MCF 10A (cell line): ENCODE results near the gene IGSF22. TPM values are rescaled to one million over a fixed set of nuclear protein-coding genes. Genes with fewer than 3 reads are reported as not detected.
A peak's percentile ranks its signal among the peaks of the same experiment; 100 is the strongest.

Source experiments
- BruUV-seq: library from RNA; stranded (reverse); fragments of 400-500 nt; replicated peaks from 2 replicates; lab custom pipeline; 2021; lab: Mats Ljungman, UMichigan
- CTCF ChIA-PET: fragments of 300-600 bp; sonication (Branson Sonifier 250); formaldehyde crosslinking; extraction: SDS; loops from one replicate; lab custom pipeline; 2021; ENCODE audit warnings: antibody characterized with exemption, inconsistent platforms; lab: Yijun Ruan, JAX
- POLR2A ChIA-PET: fragments of 300-600, 350-650 bp; sonication (Branson Sonifier 250); formaldehyde crosslinking; extraction: SDS; loops from one replicate; lab custom pipeline; 2020; ENCODE audit warnings: antibody characterized with exemption, inconsistent platforms; lab: Yijun Ruan, JAX
- DNase-seq: peaks from one replicate; pipeline ENCODE4 v3.0.0-alpha.2; 2018; ENCODE audit not compliant: unreplicated experiment
- H3K27ac Mint-ChIP-seq: one replicate; pipeline ENCODE4 v1.8.0; 2022; ENCODE audit warnings: mild to moderate bottlenecking, low read depth, mixed read lengths; ENCODE audit not compliant: unreplicated experiment
- H3K27me3 Mint-ChIP-seq: one replicate; pipeline ENCODE4 v1.8.0; 2022; ENCODE audit warnings: mixed read lengths; ENCODE audit not compliant: insufficient read depth, unreplicated experiment
- H3K36me3 Mint-ChIP-seq: one replicate; pipeline ENCODE4 v1.8.0; 2022; ENCODE audit warnings: mild to moderate bottlenecking, moderate library complexity, mixed read lengths; ENCODE audit not compliant: insufficient read depth, unreplicated experiment
- H3K4me1 Mint-ChIP-seq: one replicate; pipeline ENCODE4 v1.8.0; 2022; ENCODE audit warnings: mixed read lengths; ENCODE audit not compliant: insufficient read depth, unreplicated experiment
- H3K4me3 Mint-ChIP-seq: one replicate; pipeline ENCODE4 v1.8.0; 2022; ENCODE audit warnings: mild to moderate bottlenecking, moderate library complexity, mixed read lengths; ENCODE audit not compliant: unreplicated experiment
- H3K9me3 Mint-ChIP-seq: one replicate; pipeline ENCODE4 v1.8.0; 2022; ENCODE audit warnings: mixed read lengths; ENCODE audit not compliant: unreplicated experiment
- intact Hi-C: fragments of 100-400 bp; cut with micrococcal nuclease; formaldehyde crosslinking; loops from 2 replicates; pipeline ENCODE4 v1.14.1; 2022
- total RNA-seq: library from RNA; stranded (reverse); gene quantifications from 2 replicates; pipeline ENCODE4 v1.2.3, GENCODE V29; 2022
- TF ChIP-seq, protein P1 (sequence below): fragments of 200-600 bp; IDR thresholded peaks from one replicate; pipeline ENCODE4 v1.8.0; 2022; ENCODE audit warnings: antibody characterized with exemption, mild to moderate bottlenecking; ENCODE audit not compliant: unreplicated experiment

Gene IGSF22
- total RNA-seq, 1 experiment from 2014 or later, result not detected

GRCh38 chr11:18722293-18722637 lies 3.7 kb downstream of the IGSF22 start:
- no TSS peak for BruUV-seq
- ChIA-PET CTCF (interaction anchor here (0.6 to 3.1 kb wide), 5 partner anchors 9 to 1376 kb away, joined by 3 to 30 read pairs (median 3); no protein-coding TSS in a partner anchor), POLR2A (no interaction called here)
- no peak overlapping the region for H3K4me3 Mint-ChIP-seq
- no peaks in the 10 kb centered on the region for H3K9me3 Mint-ChIP-seq
- H3K36me3 Mint-ChIP-seq, result peaks cover 6% of the 10 kb centered on the region
- H3K27ac Mint-ChIP-seq, result no peak overlapping the region
- no peaks in the 10 kb centered on the region for H3K4me1 Mint-ChIP-seq
- intact Hi-C loops, result no loop called here
- TF ChIP-seq, protein P1, sequence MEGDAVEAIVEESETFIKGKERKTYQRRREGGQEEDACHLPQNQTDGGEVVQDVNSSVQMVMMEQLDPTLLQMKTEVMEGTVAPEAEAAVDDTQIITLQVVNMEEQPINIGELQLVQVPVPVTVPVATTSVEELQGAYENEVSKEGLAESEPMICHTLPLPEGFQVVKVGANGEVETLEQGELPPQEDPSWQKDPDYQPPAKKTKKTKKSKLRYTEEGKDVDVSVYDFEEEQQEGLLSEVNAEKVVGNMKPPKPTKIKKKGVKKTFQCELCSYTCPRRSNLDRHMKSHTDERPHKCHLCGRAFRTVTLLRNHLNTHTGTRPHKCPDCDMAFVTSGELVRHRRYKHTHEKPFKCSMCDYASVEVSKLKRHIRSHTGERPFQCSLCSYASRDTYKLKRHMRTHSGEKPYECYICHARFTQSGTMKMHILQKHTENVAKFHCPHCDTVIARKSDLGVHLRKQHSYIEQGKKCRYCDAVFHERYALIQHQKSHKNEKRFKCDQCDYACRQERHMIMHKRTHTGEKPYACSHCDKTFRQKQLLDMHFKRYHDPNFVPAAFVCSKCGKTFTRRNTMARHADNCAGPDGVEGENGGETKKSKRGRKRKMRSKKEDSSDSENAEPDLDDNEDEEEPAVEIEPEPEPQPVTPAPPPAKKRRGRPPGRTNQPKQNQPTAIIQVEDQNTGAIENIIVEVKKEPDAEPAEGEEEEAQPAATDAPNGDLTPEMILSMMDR, result no peak
- DNase-seq, result no peak
- H3K27me3 Mint-ChIP-seq, result peaks cover 27% of the 10 kb centered on the region

- peak overlapping the region; percentile 64 for H3K4me3 Mint-ChIP-seq
- CTCF ChIA-PET, result interaction anchor here (0.6 to 3.1 kb wide), 7 partner anchors 9 to 1377 kb away, joined by 3 to 30 read pairs (median 3); no protein-coding TSS in a partner anchor
- peaks cover 6% of the 10 kb centered on the region for H3K36me3 Mint-ChIP-seq
- H3K27me3 Mint-ChIP-seq, result peaks cover 30% of the 10 kb centered on the region
- POLR2A ChIA-PET, result no interaction called here
- no peak overlapping the region for H3K27ac Mint-ChIP-seq
- intact Hi-C loops, result no loop called here
- TF ChIP-seq, protein P1, result peak; percentile 58
- no peaks in the 10 kb centered on the region for H3K4me1 Mint-ChIP-seq
- DNase-seq, result peak; percentile 37
- BruUV-seq, result no TSS peak
- no peaks in the 10 kb centered on the region for H3K9me3 Mint-ChIP-seq
Measured at GRCh38 chr11:18721561-18722292, 4.3 kb downstream of the IGSF22 start.

DNA sequence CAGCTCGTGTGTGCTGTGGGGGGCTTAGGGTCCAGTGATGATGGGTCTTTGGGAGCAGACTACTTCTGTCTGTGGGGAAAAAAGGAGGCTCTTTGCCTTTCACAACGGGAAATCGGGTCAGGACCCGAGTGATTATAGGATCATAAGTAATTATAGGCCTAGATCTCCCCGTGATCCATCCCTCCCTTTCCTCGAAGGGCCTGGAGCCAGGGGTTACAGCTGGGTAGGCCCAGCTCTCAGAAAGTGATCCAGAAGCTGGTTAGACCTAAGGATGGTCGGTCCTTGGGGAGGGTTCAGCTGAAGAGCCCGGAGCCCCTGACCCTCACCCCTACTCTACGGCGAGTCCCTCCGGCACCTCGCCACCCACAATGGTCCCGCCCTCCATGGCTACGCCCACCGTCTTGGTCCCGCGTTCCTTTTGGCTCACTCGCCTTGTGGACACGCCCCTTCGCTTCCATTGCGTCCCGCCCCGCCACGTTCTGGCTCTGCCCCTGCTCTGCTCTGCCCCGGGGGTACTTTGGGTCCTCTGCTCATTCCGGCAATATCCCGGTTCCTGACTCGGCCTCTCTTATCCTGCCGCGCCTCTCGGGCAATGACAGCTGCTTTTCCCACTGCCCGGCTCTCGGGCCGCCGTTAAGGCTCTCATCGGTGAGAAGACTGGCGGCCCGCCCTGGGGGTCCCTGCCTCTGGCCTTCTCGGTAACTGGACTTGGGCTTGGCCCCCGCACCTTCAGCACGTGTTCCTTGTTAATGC lies 5.0 kb downstream of the IGSF22 start:
- Mint-ChIP-seq H3K9me3 (no peaks in the 10 kb centered on the region), H3K4me3 (no peak overlapping the region), H3K4me1 (no peaks in the 10 kb centered on the region), H3K27me3 (peaks cover 37% of the 10 kb centered on the region), H3K36me3 (peaks cover 6% of the 10 kb centered on the region), H3K27ac (no peak overlapping the region)
- DNase-seq, result no peak
- POLR2A ChIA-PET, result interaction anchor here (1.1 kb wide), 1 partner anchor 87 kb away, joined by 6 read pairs; no protein-coding TSS in a partner anchor
- CTCF ChIA-PET, result interaction anchor here (0.5 to 4.4 kb wide), 7 partner anchors 10 to 833 kb away, joined by 3 to 30 read pairs (median 3); no protein-coding TSS in a partner anchor
- intact Hi-C loops, result no loop called here
- BruUV-seq, result no TSS peak
- TF ChIP-seq, protein P1, result no peak
